Gastroesophageal sphincter (tissue), 3 donors: ENCODE measurements around the gene CADPS2.

Source experiments
- CTCF ChIP-seq, 4 experiments: fragments of 200-600 bp in 2 of 4; fragments of 450-650 bp in 2 of 4; sonication (generic) in 1 of 4; IDR thresholded peaks; one replicate each; pipeline ENCODE4 v1.5.1; 2017 to 2019; ENCODE audit warnings: antibody characterized with exemption in 4 of 4, mild to moderate bottlenecking in 2 of 4, moderate library complexity in 2 of 4
- EP300 ChIP-seq: sonication (generic); formaldehyde crosslinking; IDR thresholded peaks from one replicate; pipeline ENCODE4 v1.6.1; 2017; ENCODE audit warnings: antibody characterized with exemption, mild to moderate bottlenecking
- POLR2A ChIP-seq, 2 donors: fragments of 450-650 bp; IDR thresholded peaks; one replicate each; pipeline ENCODE4 v1.6.1; 2017; ENCODE audit warnings: antibody characterized with exemption in 2 of 2, mild to moderate bottlenecking in 2 of 2, moderate library complexity in 1 of 2
- POLR2AphosphoS5 ChIP-seq: sonication (generic); formaldehyde crosslinking; IDR thresholded peaks from one replicate; pipeline ENCODE4 v1.6.1; 2017; ENCODE audit warnings: antibody characterized with exemption

- no peak for TF ChIP-seq CTCF (IDR thresholded peaks at IDR 0.05)
- no peak for TF ChIP-seq POLR2AphosphoS5
- TF ChIP-seq POLR2A (IDR thresholded peaks at IDR 0.05) = no peak
- no peak for TF ChIP-seq EP300
Observed at GRCh38 chr7:122578350-122578749, 307.9 kb downstream of the CADPS2 start.
